Keratinocyte (primary cell): ENCODE results near the gene ITPKB. TPM values are rescaled to one million over a fixed set of nuclear protein-coding genes. Genes with fewer than 3 reads are reported as not detected.

Experiments used
- DNase-seq: peaks from one replicate; pipeline ENCODE4 v3.0.0-alpha.2; 2011; ENCODE audit warnings: low read depth, missing footprints, low spot score
- FAIRE-seq: peaks from 2 replicates; lab custom pipeline; 2011; peaks lifted over from hg19 to GRCh38; lab: Jason Lieb, UNC
- H2AFZ ChIP-seq: 2 replicates; pipeline ENCODE4 v1.6.0; 2012; ENCODE audit warnings: low read length, control low read depth, inconsistent platforms; ENCODE audit not compliant: control insufficient read depth
- H3K27ac ChIP-seq: 2 replicates; pipeline ENCODE4 v1.5.1; 2011; ENCODE audit warnings: low read length; ENCODE audit not compliant: control insufficient read depth, insufficient read depth
- H3K27me3 ChIP-seq: 3 replicates; pipeline ENCODE4 v1.6.0; 2011; ENCODE audit warnings: low read length; ENCODE audit not compliant: control insufficient read depth, insufficient read depth; ENCODE audit errors: extremely low read depth
- H3K36me3 ChIP-seq, 2 experiments: 2 replicates in 1 of 2; 3 replicates in 1 of 2; pipeline ENCODE4 v1.5.1; 2011; ENCODE audit warnings: low read length in 2 of 2, mild to moderate bottlenecking in 1 of 2; ENCODE audit not compliant: control insufficient read depth in 2 of 2, insufficient read depth in 2 of 2; ENCODE audit errors: extremely low read depth in 1 of 2
- H3K4me1 ChIP-seq: 3 replicates; pipeline ENCODE4 v1.5.1; 2011; ENCODE audit warnings: low read length; ENCODE audit not compliant: control insufficient read depth, insufficient read depth; ENCODE audit errors: extremely low read depth
- H3K4me2 ChIP-seq: 3 replicates; pipeline ENCODE4 v1.6.0; 2011; ENCODE audit warnings: low read depth, low read length; ENCODE audit not compliant: control insufficient read depth, insufficient read depth; ENCODE audit errors: extremely low read depth
- H3K4me3 ChIP-seq, 3 experiments: fragments of 200-600 bp in 1 of 3; sonication (generic) in 1 of 3; 2 replicates in 2 of 3; 3 replicates in 1 of 3; pipeline ENCODE4 v1.5.1; 2011 to 2016; ENCODE audit warnings: low read length in 3 of 3, mild to moderate bottlenecking in 3 of 3, control low read depth in 2 of 3, inconsistent platforms in 1 of 3, low read depth in 1 of 3, mixed read lengths in 1 of 3, mixed run types in 1 of 3, moderate library complexity in 1 of 3; ENCODE audit not compliant: control insufficient read depth in 2 of 3, insufficient read depth in 2 of 3; ENCODE audit errors: extremely low read depth in 1 of 3
- H3K79me2 ChIP-seq: 2 replicates; pipeline ENCODE4 v1.6.0; 2012; ENCODE audit warnings: low read length; ENCODE audit not compliant: control insufficient read depth, insufficient read depth
- H3K9ac ChIP-seq: 3 replicates; pipeline ENCODE4 v1.6.0; 2011; ENCODE audit warnings: low read length; ENCODE audit not compliant: control insufficient read depth, insufficient read depth; ENCODE audit errors: extremely low read depth
- H3K9me1 ChIP-seq: 3 replicates; pipeline ENCODE4 v1.6.0; 2011; ENCODE audit warnings: low read length; ENCODE audit not compliant: control insufficient read depth, insufficient read depth; ENCODE audit errors: extremely low read depth
- H3K9me3 ChIP-seq: 2 replicates; pipeline ENCODE4 v1.5.1; 2012; ENCODE audit warnings: low read depth, low read length; ENCODE audit not compliant: control insufficient read depth
- H4K20me1 ChIP-seq: 3 replicates; pipeline ENCODE4 v1.6.0; 2011; ENCODE audit warnings: low read length; ENCODE audit not compliant: control insufficient read depth, insufficient read depth; ENCODE audit errors: extremely low read depth
- CTCF ChIP-seq, 3 experiments: IDR thresholded peaks in 1 of 3; conservative IDR thresholded peaks in 1 of 3; optimal IDR thresholded peaks in 1 of 3; 2 replicates in 2 of 3; 3 replicates in 1 of 3; pipeline versions ENCODE3 to v1.5.1; 2011; ENCODE audit warnings: low read length in 3 of 3, mild to moderate bottlenecking in 3 of 3, moderate library complexity in 2 of 3, control low read depth in 1 of 3, inconsistent platforms in 1 of 3; ENCODE audit not compliant: insufficient read depth in 2 of 3; ENCODE audit errors: extremely low read depth in 1 of 3
- EZH2 ChIP-seq: IDR thresholded peaks from one replicate; pipeline ENCODE4 v1.6.1; 2012; ENCODE audit warnings: inconsistent platforms, mild to moderate bottlenecking, low read length, moderate library complexity
- dilution Hi-C: fragments of 300-500 bp; cut with MboI; formaldehyde crosslinking; loops from one replicate; pipeline ENCODE4 v1.7.0; 2020; ENCODE audit warnings: low sequenced_read_pairs; ENCODE audit not compliant: extremely low pct_ligation_motif_present
- polyA plus RNA-seq, 5 experiments: library from polyadenylated mRNA; depleted of rRNA in 3 of 5; stranded (reverse) in 3 of 5; stranded (forward) in 1 of 5; unstranded in 1 of 5; fragments of >200 nt; gene quantifications; 1 replicate in 1 of 5; 2 replicates in 3 of 5; 3 replicates in 1 of 5; pipeline versions ENCODE4 v1.2.1 to v1.2.3, GENCODE V29; 2011 to 2012; ENCODE audit warnings: missing spikeins in 2 of 5, low read depth in 1 of 5, low replicate concordance in 1 of 5

Gene ITPKB
- polyA plus RNA-seq, 1 donor (not counting 4 experiments of a cell fraction or from before 2014, with no cell fraction given) = 3.2 TPM

- dilution Hi-C loops = no loop called here
- peak; percentile 58 for FAIRE-seq
- no peak overlapping the region for H3K27ac ChIP-seq
- no peaks in the 10 kb centered on the region for H4K20me1 ChIP-seq
- H3K79me2 ChIP-seq = no peaks in the 10 kb centered on the region
- no peak overlapping the region for H2AFZ ChIP-seq
- H3K36me3 ChIP-seq = no peaks in the 10 kb centered on the region
- H3K9me3 ChIP-seq = no peaks in the 10 kb centered on the region
- H3K9me1 ChIP-seq = no peaks in the 10 kb centered on the region
- no peak overlapping the region for H3K9ac ChIP-seq
- H3K4me2 ChIP-seq = no peak overlapping the region
- H3K4me1 ChIP-seq = peaks cover 11% of the 10 kb centered on the region
- no peak for TF ChIP-seq EZH2
- TF ChIP-seq CTCF (optimal IDR thresholded peaks at IDR 0.05 in 1 of 3, IDR thresholded peaks at IDR 0.05 in 1 of 3, conservative IDR thresholded peaks at IDR 0.05 in 1 of 3; ENCODE audit: extremely low read depth in 1 of 3, insufficient read depth in 2 of 3, low read length in 3 of 3) = peak; percentile 76 to 93 (median 92)
- no peaks in the 10 kb centered on the region for H3K27me3 ChIP-seq
- H3K4me3 ChIP-seq = no peak overlapping the region
- no peak for DNase-seq
Observed at GRCh38 chr1:226626577-226626956, 112.5 kb downstream of the ITPKB start.

- Histone ChIP-seq H4K20me1 (no peaks in the 10 kb centered on the region), H3K27ac (no peak overlapping the region), H3K9me3 (no peaks in the 10 kb centered on the region), H3K9ac (no peak overlapping the region), H3K9me1 (no peaks in the 10 kb centered on the region), H3K79me2 (no peaks in the 10 kb centered on the region), H3K4me3 (no peak overlapping the region), H2AFZ (no peak overlapping the region), H3K27me3 (no peaks in the 10 kb centered on the region), H3K36me3 (no peaks in the 10 kb centered on the region), H3K4me1 (peaks cover 11% of the 10 kb centered on the region), H3K4me2 (no peak overlapping the region)
- FAIRE-seq (no peak), DNase-seq (no peak)
- TF ChIP-seq EZH2 (no peak), CTCF (optimal IDR thresholded peaks at IDR 0.05 in 1 of 3, IDR thresholded peaks at IDR 0.05 in 1 of 3, conservative IDR thresholded peaks at IDR 0.05 in 1 of 3; ENCODE audit: extremely low read depth in 1 of 3, insufficient read depth in 2 of 3, low read length in 3 of 3) (no peak)
- dilution Hi-C loops = no loop called here
Observed at GRCh38 chr1:226625832-226626576, 113.1 kb downstream of the ITPKB start.
